GM18519 (cell line): ENCODE data around the gene SLAIN2.

Experiments used
- ATAC-seq: cut with Tn5 transposase; IDR thresholded peaks from one replicate; pipeline ENCODE4 v1.9.1; 2021; ENCODE audit warnings: mild to moderate bottlenecking, moderate library complexity; ENCODE audit not compliant: unreplicated experiment, low FRiP score

SLAIN2 gene

GRCh38 chr4:48367016-48367415 lies 25.7 kb downstream of the SLAIN2 start:
- no peak for ATAC-seq

DNA sequence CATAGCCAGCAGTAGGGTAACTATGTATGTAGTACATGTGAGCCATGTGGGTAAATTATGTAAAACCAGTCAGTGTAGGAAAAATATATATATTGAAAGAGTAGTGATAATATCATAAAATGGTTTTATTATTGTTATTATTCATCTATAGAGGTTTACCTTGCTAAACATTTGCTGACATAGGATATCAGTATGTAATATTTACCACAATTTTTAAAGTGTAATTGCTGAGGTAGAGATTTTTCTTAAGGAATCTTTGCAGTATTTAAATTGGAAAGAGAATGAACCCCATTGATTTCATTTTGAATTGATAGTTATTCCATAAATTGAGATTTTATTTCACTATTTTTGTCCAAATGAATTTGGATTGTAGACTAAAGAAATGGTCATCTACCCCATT lies 27.1 kb downstream of the SLAIN2 start:
- ATAC-seq, result no peak

DNA sequence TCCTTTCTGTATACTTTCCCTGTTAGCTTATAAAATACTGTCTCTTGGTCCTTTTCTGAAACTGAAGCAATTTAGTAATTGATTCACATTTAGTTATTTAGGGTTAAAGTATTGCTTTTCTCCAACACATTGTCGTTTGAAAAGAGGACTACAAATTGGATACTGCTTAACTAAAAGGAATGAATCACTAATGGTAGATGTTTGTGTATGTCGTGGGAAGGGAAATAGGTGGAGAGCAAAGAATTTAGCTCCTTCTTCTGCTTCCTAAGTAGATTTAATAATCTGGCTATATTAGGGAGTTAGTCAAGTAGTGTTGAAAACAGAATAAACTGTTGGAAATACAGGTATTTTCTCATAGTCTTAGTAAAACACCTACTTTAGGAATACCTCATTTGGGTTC lies 27.9 kb downstream of the SLAIN2 start:
- ATAC-seq, result no peak

- ATAC-seq, result no peak
These were observed 28.4 kb downstream of the SLAIN2 start for GRCh38 chr4:48369771-48370170.

DNA sequence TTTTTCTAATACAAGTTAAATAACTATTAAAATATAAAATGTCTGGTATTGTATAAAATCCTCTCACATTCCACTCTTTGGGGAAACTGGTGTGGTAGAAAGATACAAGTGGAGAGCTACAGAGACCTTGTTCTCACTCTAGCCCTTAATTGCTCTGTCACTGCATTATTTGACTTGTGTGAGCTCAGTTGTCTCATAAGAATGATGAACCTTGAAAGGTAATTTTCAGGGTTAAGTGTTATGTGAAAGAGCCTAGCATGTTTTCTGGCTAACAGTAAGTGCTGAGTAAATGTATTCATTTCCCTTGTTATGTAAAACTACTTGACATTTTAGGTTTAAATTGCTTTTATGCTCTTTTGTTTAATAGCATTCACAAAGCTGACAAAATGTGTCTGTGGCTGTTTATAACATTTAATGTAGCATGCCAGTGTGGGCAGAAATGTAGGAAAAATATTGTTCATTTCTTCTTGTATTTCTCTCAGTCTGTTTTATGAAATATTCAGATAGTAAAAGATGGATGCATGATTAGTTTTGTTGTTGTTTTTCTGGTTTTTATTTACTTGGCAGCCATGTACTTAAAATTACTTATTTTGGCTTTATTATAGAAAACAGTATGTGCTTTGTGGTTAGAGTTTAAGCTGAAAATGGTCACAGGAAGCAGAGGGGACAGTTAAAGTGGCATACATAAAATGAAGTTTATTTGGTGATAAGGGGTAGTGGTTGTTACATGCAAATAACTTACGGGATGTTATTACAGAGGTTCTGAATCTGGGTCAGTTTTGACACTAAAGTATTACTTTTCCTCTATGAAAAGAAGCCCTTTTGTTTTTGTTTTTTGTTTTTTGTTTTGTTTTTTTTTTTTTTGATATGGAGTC lies 29.2 kb downstream of the SLAIN2 start:
- no peak for ATAC-seq

- no peak for ATAC-seq
These were observed 30.9 kb downstream of the SLAIN2 start for GRCh38 chr4:48372272-48372671.

DNA sequence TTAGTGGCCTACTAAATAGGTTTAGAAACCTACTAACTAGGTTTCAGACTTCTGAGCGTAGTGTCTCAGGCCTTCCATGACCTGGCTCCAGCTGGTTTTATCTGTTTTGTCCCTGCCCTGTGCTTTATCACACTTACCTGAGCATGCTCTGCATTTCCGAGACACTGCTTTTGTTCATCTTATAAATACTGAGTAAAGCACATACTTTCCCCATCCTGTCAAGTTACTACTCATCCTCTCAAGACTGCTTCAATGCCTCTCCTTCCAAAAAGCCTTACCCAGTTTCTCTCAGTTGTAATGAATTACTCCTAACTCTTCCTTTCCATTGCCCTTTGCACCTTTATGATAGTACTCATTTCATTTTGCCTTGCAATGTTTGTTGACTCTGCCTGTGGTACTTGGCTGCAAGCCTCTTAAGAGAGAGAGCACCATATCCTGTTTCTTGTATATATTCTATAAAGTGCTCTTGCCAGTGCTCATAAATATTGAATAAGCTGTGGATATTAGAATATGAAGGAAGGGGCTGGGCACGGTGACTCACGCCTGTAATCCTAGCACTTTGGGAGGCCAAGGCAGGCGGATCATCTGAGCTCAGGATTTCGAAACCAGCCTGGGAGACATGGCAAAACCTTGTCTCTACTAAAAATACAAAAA lies 34.4 kb downstream of the SLAIN2 start:
- no peak for ATAC-seq

- no peak for ATAC-seq
These were observed 38.4 kb downstream of the SLAIN2 start for GRCh38 chr4:48379587-48380180.

DNA sequence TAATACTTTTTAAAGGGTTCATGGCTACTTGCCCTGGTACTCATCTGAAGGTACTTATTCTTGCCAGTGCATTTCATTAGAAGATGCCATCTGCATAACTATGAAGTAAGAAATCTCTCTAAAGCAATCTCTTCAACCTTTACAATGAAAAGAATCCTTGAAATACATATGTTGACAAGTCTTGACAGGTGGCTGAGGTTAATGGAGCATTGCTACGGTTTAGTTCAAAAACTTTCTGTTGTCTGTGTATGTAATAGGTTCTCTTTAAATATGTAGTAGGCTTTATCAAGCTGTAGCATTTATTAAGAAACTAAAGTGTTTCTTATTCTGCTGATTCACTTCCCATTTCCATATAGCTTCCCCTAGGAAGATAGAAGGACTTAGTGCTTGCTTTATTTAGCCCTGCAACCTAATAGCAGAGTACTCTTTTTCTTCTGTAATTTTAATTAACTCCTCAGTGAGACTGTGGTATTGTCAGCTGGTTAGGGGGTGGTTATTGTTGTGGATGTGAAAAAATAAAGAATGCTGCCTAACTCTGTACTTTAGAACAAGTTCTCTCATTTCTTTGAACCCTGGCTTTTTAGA lies 39.3 kb downstream of the SLAIN2 start:
- no peak for ATAC-seq

DNA sequence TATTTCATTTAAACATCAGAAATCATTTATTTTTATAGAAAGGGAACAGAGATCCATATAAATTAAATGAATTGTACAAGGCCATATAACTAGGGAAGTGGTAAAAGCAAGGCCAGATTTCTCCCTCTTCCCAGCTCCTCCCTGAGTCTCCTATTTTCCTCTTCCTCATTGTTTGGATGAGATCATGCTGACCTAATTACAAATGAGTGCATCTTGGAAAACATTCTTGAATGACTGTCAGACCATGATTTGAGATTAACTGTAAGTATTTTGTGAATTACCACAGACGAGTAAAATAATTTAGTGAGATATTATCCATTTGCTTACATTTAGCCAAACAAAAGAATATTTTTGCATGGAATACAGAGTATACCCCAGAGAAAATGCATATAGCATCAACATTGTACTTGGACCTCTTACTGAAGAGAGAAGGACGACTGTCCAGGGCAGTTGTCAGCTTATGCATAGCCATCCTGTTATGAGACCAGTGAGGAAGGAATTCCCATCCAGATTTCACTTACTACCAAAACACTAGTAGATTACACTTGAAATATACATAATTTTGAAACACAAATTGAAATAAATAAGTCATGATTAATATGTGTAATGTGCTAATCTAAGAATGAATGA lies 47.3 kb downstream of the SLAIN2 start:
- ATAC-seq, result no peak

DNA sequence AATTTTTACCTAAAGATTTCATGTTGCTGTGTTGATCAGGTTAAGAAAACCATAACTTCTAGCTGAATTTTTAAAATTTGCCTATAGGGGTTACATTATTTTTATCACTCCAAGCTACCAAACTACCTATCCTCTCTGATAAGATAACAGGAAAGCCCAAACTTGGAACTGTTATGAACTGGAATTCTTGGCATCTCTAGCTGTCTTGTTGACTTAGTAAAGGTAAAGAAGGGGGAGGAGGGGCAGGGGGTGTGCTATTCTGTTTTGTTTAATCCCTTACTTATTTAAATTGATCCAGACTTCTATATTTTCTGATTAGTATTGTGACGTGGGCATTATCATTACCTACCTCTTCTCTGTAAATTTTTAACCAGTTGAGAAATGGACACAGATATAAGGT lies 54.7 kb downstream of the SLAIN2 start:
- no peak for ATAC-seq

DNA sequence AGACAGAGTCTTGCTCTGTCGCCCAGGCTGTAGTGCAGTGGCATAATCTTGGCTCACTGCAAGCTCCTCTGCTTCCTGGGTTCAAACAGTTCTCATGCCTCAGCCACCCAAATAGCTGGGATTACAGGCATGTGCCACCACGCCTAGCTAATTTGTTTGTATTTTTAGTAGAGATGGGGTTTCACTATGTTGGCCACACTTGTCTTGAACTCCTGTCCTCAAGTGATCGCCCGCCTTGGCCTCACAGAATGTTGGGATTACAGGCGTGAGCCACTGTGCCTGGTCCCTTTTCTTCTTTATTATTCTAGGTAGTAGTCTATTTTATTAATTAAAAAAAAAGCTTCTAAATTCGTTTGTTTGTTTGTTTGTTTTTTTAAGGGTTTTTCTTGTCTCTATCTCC lies 59.1 kb downstream of the SLAIN2 start:
- ATAC-seq, result no peak

DNA sequence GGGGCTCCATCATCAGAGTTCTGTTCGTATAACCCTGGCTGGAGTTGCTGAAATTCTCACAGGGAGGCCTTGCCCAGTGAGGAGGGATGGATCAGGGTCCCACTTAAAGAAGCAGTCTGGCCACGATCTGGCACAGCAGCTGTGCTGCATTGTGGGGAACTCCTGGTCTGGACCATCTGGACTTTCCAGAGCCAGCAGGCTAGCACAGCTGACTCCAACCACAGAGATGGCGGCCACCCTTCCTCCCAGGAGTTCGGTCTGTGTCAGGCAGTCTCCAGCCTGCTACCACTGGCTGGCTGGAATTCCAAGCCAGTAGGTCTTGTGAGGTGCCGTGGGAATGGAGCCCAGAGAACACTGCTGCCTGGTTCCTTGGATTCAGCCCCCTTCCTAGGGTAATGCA lies 62.0 kb downstream of the SLAIN2 start:
- no peak for ATAC-seq

GRCh38 chr4:48403779-48404178 lies 62.5 kb downstream of the SLAIN2 start:
- ATAC-seq, result no peak

- ATAC-seq, result no peak
These were observed 64.6 kb downstream of the SLAIN2 start for GRCh38 chr4:48405924-48406323.

- ATAC-seq, result no peak
These were observed 67.9 kb downstream of the SLAIN2 start for GRCh38 chr4:48409203-48409602.

DNA sequence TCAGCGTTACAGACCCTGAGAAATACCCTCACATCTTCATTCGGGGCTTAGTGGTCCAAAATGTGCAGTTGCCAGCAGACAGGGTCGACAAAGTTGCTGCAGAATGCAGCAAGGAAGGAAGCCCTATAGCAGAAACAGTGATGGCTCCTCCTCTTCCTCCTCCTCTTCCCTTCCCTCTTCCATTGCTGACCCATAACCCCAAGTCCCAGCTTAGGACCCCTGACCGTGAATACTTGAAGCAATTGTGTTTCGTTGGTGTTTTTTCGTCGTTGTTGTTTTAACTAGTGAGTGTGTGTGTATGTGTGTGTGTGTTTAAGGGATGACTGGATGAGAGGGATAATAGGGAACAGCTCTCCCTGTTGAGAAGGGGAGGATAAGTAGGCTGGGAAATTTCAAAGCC lies 69.5 kb downstream of the SLAIN2 start:
- no peak for ATAC-seq

DNA sequence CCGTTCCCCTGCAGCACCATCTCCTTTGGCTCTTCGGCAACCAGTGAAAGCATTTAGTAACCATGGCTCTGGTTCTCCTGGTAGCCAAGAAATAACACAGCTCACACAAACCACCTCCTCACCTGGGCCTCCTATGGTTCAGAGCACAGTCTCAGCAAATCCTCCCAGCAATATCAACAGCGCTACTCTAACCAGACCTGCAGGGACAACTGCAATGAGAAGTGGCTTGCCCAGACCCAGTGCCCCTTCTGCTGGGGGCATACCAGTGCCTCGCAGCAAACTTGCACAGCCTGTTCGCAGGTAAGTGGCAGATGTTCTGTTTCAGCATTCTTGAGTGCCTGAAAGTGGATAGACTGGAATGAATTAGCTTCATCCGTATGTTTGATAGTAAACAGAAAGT lies 78.8 kb downstream of the SLAIN2 start:
- no peak for ATAC-seq

- no peak for ATAC-seq
These were observed 79.8 kb downstream of the SLAIN2 start for GRCh38 chr4:48421101-48421500.

GRCh38 chr4:48428926-48429325 lies 87.6 kb downstream of the SLAIN2 start:
- ATAC-seq, result no peak
